ENCODE results near the gene PELI1. TPM values are rescaled to one million over a fixed set of nuclear protein-coding genes. Genes with fewer than 3 reads are reported as not detected.
A peak's percentile ranks its signal among the peaks of the same experiment; 100 is the strongest.

Gene PELI1
- total and polyA plus RNA-seq, 8 donors: 6.9 to 165 (median 27.5) TPM

DNA sequence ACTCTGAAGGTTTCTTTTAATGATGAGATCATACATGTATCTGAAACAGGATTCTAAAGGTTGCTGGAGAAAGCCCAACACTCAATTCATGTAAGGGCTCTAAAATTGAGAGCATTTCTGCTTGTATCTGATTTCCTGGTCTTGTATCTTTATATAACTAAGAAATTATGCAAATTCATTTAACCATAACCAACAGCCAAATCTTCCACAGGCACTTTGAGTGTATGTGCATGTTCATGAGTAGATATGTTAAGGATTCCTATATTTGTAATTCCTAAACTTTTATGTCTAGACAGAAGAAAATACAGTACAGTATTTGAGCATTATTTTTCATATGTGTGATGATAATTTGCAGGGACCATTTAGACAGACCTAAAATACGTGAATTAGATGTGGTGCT lies 20.4 kb upstream of the PELI1 start:
- no peaks in the 10 kb centered on the region for H3K36me3 ChIP-seq
- no peak for TF ChIP-seq POLR2A (IDR thresholded peaks at IDR 0.05)
- no peak for TF ChIP-seq POLR2AphosphoS5 (IDR thresholded peaks at IDR 0.05)
- TF ChIP-seq, protein P1, sequence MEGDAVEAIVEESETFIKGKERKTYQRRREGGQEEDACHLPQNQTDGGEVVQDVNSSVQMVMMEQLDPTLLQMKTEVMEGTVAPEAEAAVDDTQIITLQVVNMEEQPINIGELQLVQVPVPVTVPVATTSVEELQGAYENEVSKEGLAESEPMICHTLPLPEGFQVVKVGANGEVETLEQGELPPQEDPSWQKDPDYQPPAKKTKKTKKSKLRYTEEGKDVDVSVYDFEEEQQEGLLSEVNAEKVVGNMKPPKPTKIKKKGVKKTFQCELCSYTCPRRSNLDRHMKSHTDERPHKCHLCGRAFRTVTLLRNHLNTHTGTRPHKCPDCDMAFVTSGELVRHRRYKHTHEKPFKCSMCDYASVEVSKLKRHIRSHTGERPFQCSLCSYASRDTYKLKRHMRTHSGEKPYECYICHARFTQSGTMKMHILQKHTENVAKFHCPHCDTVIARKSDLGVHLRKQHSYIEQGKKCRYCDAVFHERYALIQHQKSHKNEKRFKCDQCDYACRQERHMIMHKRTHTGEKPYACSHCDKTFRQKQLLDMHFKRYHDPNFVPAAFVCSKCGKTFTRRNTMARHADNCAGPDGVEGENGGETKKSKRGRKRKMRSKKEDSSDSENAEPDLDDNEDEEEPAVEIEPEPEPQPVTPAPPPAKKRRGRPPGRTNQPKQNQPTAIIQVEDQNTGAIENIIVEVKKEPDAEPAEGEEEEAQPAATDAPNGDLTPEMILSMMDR (IDR thresholded peaks at IDR 0.05): no peak
- TF ChIP-seq EP300 (IDR thresholded peaks at IDR 0.05): no peak
- H3K4me1 ChIP-seq: no peaks in the 10 kb centered on the region
- no peaks in the 10 kb centered on the region for H3K27me3 ChIP-seq
- intact Hi-C loops (cut with DNase I; ENCODE audit: low total_unique reads): no loop called here
- no peak overlapping the region for H3K27ac ChIP-seq
- H3K9me3 ChIP-seq: no peaks in the 10 kb centered on the region
- 89 to 100% (median 94%) methylated on average over 1 of the region's 1 CpG for WGBS, 5 donors
- no peak overlapping the region for H3K4me3 ChIP-seq
- no peak for DNase-seq

DNA sequence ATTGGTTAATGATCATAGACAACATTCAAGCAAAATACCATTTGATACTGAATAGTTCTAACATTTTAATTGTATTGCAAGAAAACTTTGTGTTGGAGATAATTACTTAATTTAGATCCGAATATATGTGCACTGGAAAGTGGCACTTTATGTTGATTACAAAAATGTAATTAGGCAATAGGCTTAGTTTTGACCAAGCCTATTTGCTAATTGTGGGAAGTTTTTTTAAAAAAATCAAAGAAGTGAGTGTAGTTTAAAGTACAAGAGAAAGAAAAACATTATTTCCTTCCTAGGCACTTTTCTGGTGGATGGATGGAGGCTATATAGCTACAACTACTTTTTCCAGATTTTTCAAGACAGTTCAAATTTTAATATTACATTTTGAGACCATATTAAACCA lies 18.3 kb upstream of the PELI1 start:
- H3K4me3 ChIP-seq: no peak overlapping the region
- no peak overlapping the region for H3K27ac ChIP-seq
- H3K36me3 ChIP-seq: no peaks in the 10 kb centered on the region
- peaks cover 0 to 9% (median 7%) of the 10 kb centered on the region in 4 donors for H3K4me1 ChIP-seq
- DNase-seq: no peak
- no peaks in the 10 kb centered on the region for H3K9me3 ChIP-seq
- intact Hi-C loops (cut with DNase I; ENCODE audit: low total_unique reads): no loop called here
- WGBS, 5 donors: 85 to 94% (median 93%) methylated on average over 1 of the region's 1 CpG
- H3K27me3 ChIP-seq: no peaks in the 10 kb centered on the region
- TF ChIP-seq, protein P1 (IDR thresholded peaks at IDR 0.05): no peak
- TF ChIP-seq EP300 (IDR thresholded peaks at IDR 0.05): no peak
- no peak for TF ChIP-seq POLR2AphosphoS5 (IDR thresholded peaks at IDR 0.05)
- no peak for TF ChIP-seq POLR2A (IDR thresholded peaks at IDR 0.05)

- DNase-seq: peak in 1 of 2 donors; percentile 45
- no peaks in the 10 kb centered on the region for H3K36me3 ChIP-seq
These were observed 13.6 kb upstream of the PELI1 start for GRCh38 chr2:64157792-64158191.

GRCh38 chr2:64153811-64154210 lies 9.6 kb upstream of the PELI1 start:
- Histone ChIP-seq H3K36me3 (no peaks in the 10 kb centered on the region), H3K4me1 (peaks cover 0 to 12% (median 8%) of the 10 kb centered on the region in 4 donors), H3K27me3 (peaks cover 0 to 5% (median 0%) of the 10 kb centered on the region in 3 donors), H3K27ac (no peak overlapping the region), H3K4me3 (no peak overlapping the region), H3K9me3 (no peaks in the 10 kb centered on the region)
- no peak for DNase-seq
- intact Hi-C loops (cut with DNase I; ENCODE audit: low total_unique reads): no loop called here
- 92 to 98% (median 96%) methylated on average over 4 of the region's 4 CpGs for WGBS, 5 donors
- TF ChIP-seq, protein P1 (IDR thresholded peaks at IDR 0.05): no peak
- TF ChIP-seq EP300 (IDR thresholded peaks at IDR 0.05): no peak

More at GRCh38 chr2:64157792-64158191, 13.6 kb upstream of the PELI1 start:
- H3K27ac ChIP-seq: peak overlapping the region in 2 of 5 donors; percentile 4 to 25
- peak in 2 of 3 donors; percentile 71 to 76 for TF ChIP-seq POLR2AphosphoS5 (IDR thresholded peaks at IDR 0.05)
- TF ChIP-seq, protein P1 (IDR thresholded peaks at IDR 0.05): no peak
- H3K27me3 ChIP-seq: peaks cover 0 to 5% (median 0%) of the 10 kb centered on the region in 3 donors
- no peak overlapping the region for H3K4me3 ChIP-seq
- peaks cover 0 to 12% (median 8%) of the 10 kb centered on the region in 4 donors for H3K4me1 ChIP-seq
- no peaks in the 10 kb centered on the region for H3K9me3 ChIP-seq
- intact Hi-C loops (cut with DNase I; ENCODE audit: low total_unique reads): no loop called here

All from stomach (tissue), 9 donors.